HG03442 (cell line): ENCODE measurements around the gene QKI.
"Not testable (repeated sequence)": the region's sequence is repeated elsewhere in the genome, so short reads cannot be mapped to it uniquely, and the experiment has no call there.

Experiments
- ATAC-seq: cut with Tn5 transposase; IDR thresholded peaks from one replicate; pipeline ENCODE4 v1.9.1; 2021; ENCODE audit warnings: mild to moderate bottlenecking, moderate library complexity; ENCODE audit not compliant: unreplicated experiment

The QKI gene

GRCh38 chr6:163476946-163477345 is 62.4 kb downstream of the QKI start:
- ATAC-seq, result not testable (repeated sequence)

- ATAC-seq, result no peak
Observed at GRCh38 chr6:163483107-163483506, 68.6 kb downstream of the QKI start.

GRCh38 chr6:163485388-163485851 is 70.9 kb downstream of the QKI start:
- no peak for ATAC-seq

GRCh38 chr6:163486821-163487220 is 72.3 kb downstream of the QKI start:
- ATAC-seq, result no peak

GRCh38 chr6:163487606-163488005 is 73.1 kb downstream of the QKI start:
- no peak for ATAC-seq

GRCh38 chr6:163489584-163489983 is 75.1 kb downstream of the QKI start:
- no peak for ATAC-seq

- no peak for ATAC-seq
Observed at GRCh38 chr6:163490826-163491577, 76.5 kb downstream of the QKI start.

GRCh38 chr6:163491737-163492300 is 77.3 kb downstream of the QKI start:
- ATAC-seq, result no peak

GRCh38 chr6:163494279-163494727 is 79.8 kb downstream of the QKI start:
- ATAC-seq, result no peak

GRCh38 chr6:163496205-163496604 is 81.7 kb downstream of the QKI start:
- peak; percentile 57 for ATAC-seq

- ATAC-seq, result no peak
Observed at GRCh38 chr6:163500105-163500504, 85.6 kb downstream of the QKI start.

GRCh38 chr6:163501026-163501425 is 86.5 kb downstream of the QKI start:
- no peak for ATAC-seq

GRCh38 chr6:163501439-163501838 is 86.9 kb downstream of the QKI start:
- no peak for ATAC-seq

- ATAC-seq, result no peak
Observed at GRCh38 chr6:163504984-163505640, 90.6 kb downstream of the QKI start.

GRCh38 chr6:163507965-163508364 is 93.4 kb downstream of the QKI start:
- ATAC-seq, result no peak

GRCh38 chr6:163513003-163513402 is 98.5 kb downstream of the QKI start:
- ATAC-seq, result no peak

GRCh38 chr6:163513570-163514166 is 99.2 kb downstream of the QKI start:
- ATAC-seq, result no peak

- ATAC-seq, result no peak
Observed at GRCh38 chr6:163516908-163517307, 102.4 kb downstream of the QKI start.

GRCh38 chr6:163520956-163521355 is 106.4 kb downstream of the QKI start:
- ATAC-seq, result no peak

- no peak for ATAC-seq
Observed at GRCh38 chr6:163522033-163522432, 107.5 kb downstream of the QKI start.

- ATAC-seq, result no peak
Observed at GRCh38 chr6:163525926-163526325, 111.4 kb downstream of the QKI start.

- ATAC-seq, result no peak
Observed at GRCh38 chr6:163526346-163526745, 111.8 kb downstream of the QKI start.
